ENCODE results near the gene TFPI. TPM values are rescaled to one million over a fixed set of nuclear protein-coding genes. Genes with fewer than 3 reads are reported as not detected.

Gene TFPI
- total and polyA plus RNA-seq, 10 of the 15 experiments (the other 5 are each of a cell fraction or from before 2014, with no cell fraction given) = 0.07 to 0.59 (median 0.34) TPM

GRCh38 chr2:187549951-187550555 is 4.2 kb downstream of the TFPI start:
- BruUV-seq (replicated peaks) = no TSS peak
- FAIRE-seq (no peak), DNase-seq (ENCODE audit: low read depth, low spot score) (no peak), ATAC-seq (no peak)
- Histone ChIP-seq H2AFZ (ENCODE audit: control insufficient read depth, low read depth, low read length) (no peak overlapping the region), H3K9ac (ENCODE audit: control insufficient read depth, insufficient read depth, low read length) (no peak overlapping the region), H3K79me2 (ENCODE audit: control insufficient read depth, insufficient read depth, low read length) (no peaks in the 10 kb centered on the region), H3K4me1 (ENCODE audit: control insufficient read depth, insufficient read depth, low read length) (no peaks in the 10 kb centered on the region), H3K36me3 (ENCODE audit: control insufficient read depth in 2 of 2, insufficient read depth in 2 of 2, low read length in 1 of 2) (no peaks in the 10 kb centered on the region), H3K27me3 (replicated peaks in 1 of 2; ENCODE audit: control insufficient read depth in 2 of 2, insufficient read depth in 2 of 2, low read length in 1 of 2) (no peaks in the 10 kb centered on the region), H3K27ac (ENCODE audit: control insufficient read depth, insufficient read depth) (no peak overlapping the region), H3K4me2 (ENCODE audit: control insufficient read depth, insufficient read depth) (no peak overlapping the region), H3K9me3 (replicated peaks; ENCODE audit: control insufficient read depth, insufficient read depth, low read length) (no peaks in the 10 kb centered on the region), H4K20me1 (ENCODE audit: control insufficient read depth, insufficient read depth) (no peaks in the 10 kb centered on the region), H3K4me3 (no peak overlapping the region)
- in situ Hi-C loops (cut with MboI) (no loop called here), intact Hi-C loops (cut with micrococcal nuclease; ENCODE audit: unreplicated experiment) (no loop called here)
- ChIA-PET CTCF (interaction anchor here (1.4 to 5.7 kb wide), 4 partner anchors 31 to 102 kb away, joined by 3 to 36 read pairs (median 14); partner anchors contain the start of gene CALCRL), POLR2A (interaction anchor here (0.6 to 3.1 kb wide), 3 partner anchors 17 to 270 kb away, joined by 3 to 9 read pairs (median 4); no protein-coding TSS in a partner anchor), SMC1A (ENCODE audit: uncharacterized antibody, unreplicated experiment) (interaction anchor here (0.7 to 6.0 kb wide), 6 partner anchors 10 to 558 kb away, joined by 3 to 32 read pairs (median 6); no protein-coding TSS in a partner anchor), RAD21 (ENCODE audit: unreplicated experiment) (interaction anchor here (0.6 to 4.2 kb wide), 6 partner anchors 15 to 543 kb away, joined by 3 to 12 read pairs (median 6); no protein-coding TSS in a partner anchor)
- 0% methylated on average over 3 of the region's 3 CpGs for WGBS (ENCODE audit: insufficient coverage, insufficient replicate concordance, low lambda C conversion rate, missing lambda C conversion rate)
- TF ChIP-seq EP300 (IDR thresholded peaks at IDR 0.05; ENCODE audit: borderline replicate concordance in 1 of 2, control insufficient read depth in 1 of 2, low read depth in 2 of 2, low read length in 2 of 2) (no peak), BCL3 (IDR thresholded peaks at IDR 0.05; ENCODE audit: borderline replicate concordance, insufficient read depth, low read depth, low read length, poor library complexity, severe bottlenecking) (no peak), IRF3 (IDR thresholded peaks at IDR 0.05) (no peak), MTA2 (IDR thresholded peaks at IDR 0.05; ENCODE audit: low read depth) (no peak), GABPA (IDR thresholded peaks at IDR 0.05; ENCODE audit: low read depth) (no peak), BCL11A (IDR thresholded peaks at IDR 0.05; ENCODE audit: low read depth, low read length) (no peak), SREBF1 (IDR thresholded peaks at IDR 0.05; ENCODE audit: low read length) (no peak), ZNF687 (IDR thresholded peaks at IDR 0.05) (no peak), HSF1 (IDR thresholded peaks at IDR 0.05; ENCODE audit: low read depth, low read length) (no peak), CREM (IDR thresholded peaks at IDR 0.05; ENCODE audit: low read depth) (no peak), ZNF217 (IDR thresholded peaks at IDR 0.05) (no peak)

Data from GM12878 (cell line).